ENCODE results near the gene CD86. TPM values are rescaled to one million over a fixed set of nuclear protein-coding genes. Genes with fewer than 3 reads are reported as not detected.

The CD86 gene
- total and polyA plus RNA-seq, 9 of the 15 experiments (the other 6 are each of a cell fraction or from before 2014, with no cell fraction given) = 0.16 TPM; not detected in 8

DNA sequence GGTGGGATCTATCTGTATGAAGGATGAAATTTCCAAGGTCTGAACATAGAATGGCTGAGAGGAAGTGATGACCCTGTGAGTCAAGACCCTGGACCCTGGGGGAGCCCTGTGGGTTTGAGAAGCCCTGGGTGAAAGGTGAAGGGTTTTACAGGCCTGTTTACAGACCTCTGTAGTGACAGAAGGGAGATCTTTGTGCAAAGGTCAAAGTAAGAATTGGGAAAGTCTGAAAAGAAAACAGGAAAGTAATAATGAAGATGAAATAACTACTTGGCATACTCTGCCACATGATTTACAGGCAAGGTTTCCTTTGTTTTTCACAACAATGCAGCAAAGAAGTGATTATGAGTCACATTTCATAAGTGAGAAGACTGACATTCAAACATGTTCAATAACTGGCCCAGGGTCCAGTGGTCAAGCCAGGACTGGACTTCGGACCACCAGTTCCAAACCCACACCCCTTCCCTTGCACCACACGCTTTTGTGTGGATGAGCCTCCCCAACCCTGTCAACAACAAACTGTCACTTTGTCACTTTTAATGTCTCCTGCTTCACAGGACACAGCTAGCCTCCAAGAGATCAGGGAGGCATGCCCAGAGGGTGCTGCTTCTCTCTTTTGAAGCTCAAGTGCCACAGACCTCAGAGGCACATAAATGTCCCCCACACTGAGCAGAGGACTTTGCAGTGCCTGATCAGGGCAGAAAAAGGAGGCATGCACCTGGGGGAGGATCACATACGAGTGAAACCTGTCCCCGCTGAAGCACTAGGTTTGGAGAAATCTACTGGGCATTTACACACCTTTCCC lies 21.5 kb downstream of the CD86 start:
- H3K9ac ChIP-seq (ENCODE audit: insufficient read depth in 1 of 2, low read depth in 2 of 2, low read length in 2 of 2) = no peak overlapping the region
- no peak overlapping the region for H3K4me3 ChIP-seq
- no peak for FAIRE-seq
- H3K9me3 ChIP-seq (replicated peaks; ENCODE audit: control insufficient read depth, insufficient read depth, low read depth, low read length) = no peaks in the 10 kb centered on the region
- H4K20me1 ChIP-seq (replicated peaks; ENCODE audit: control insufficient read depth, insufficient read depth, low read length) = no peaks in the 10 kb centered on the region
- ATAC-seq = no peak
- H3K27me3 ChIP-seq (ENCODE audit: control insufficient read depth in 2 of 2, insufficient read depth in 2 of 2, low read length in 2 of 2) = peaks cover 0 to 6% of the 10 kb centered on the region in 2 experiments; a peak in 1 of 5 replicates
- ChIA-PET POLR2A (interaction anchor here (0.5 kb wide), 1 partner anchor 1913 kb away, joined by 3 read pairs; no protein-coding TSS in a partner anchor), CTCF (ENCODE audit: low intra/inter-chr PET ratio) (no interaction called here)
- no peak overlapping the region for H2AFZ ChIP-seq (ENCODE audit: low read depth, low read length)
- H3K4me1 ChIP-seq (replicated peaks in 1 of 2; ENCODE audit: control insufficient read depth in 2 of 2, insufficient read depth in 2 of 2, low read length in 2 of 2) = no peaks in the 10 kb centered on the region
- H3K27ac ChIP-seq (ENCODE audit: extremely low read depth, low read depth, low read length) = no peak overlapping the region
- H3K79me2 ChIP-seq (ENCODE audit: control insufficient read depth, insufficient read depth, low read length) = no peaks in the 10 kb centered on the region
- no peak overlapping the region for H3K4me2 ChIP-seq (ENCODE audit: insufficient read depth, low read length)
- H3K36me3 ChIP-seq (ENCODE audit: control insufficient read depth, insufficient read depth, low read length) = no peaks in the 10 kb centered on the region
- BruUV-seq (replicated peaks) = no TSS peak
- intact Hi-C loops (cut with micrococcal nuclease) = no loop called here
- H3K9me1 ChIP-seq (ENCODE audit: control insufficient read depth, insufficient read depth, low read length) = no peaks in the 10 kb centered on the region
- 0% methylated on average over 4 of the region's 4 CpGs for WGBS (ENCODE audit: insufficient coverage, low coverage, missing lambda C conversion rate)
- no peak for DNase-seq (ENCODE audit: extremely low read depth in 1 of 4, low spot score in 3 of 4)
- in situ Hi-C loops (cut with MboI) = loop anchor here (10.0 kb wide), 1 partner anchor 868 kb away; no protein-coding TSS in a partner anchor
- TF ChIP-seq CEBPG (CRISPR knock-in tag; IDR thresholded peaks at IDR 0.05) (no peak), CEBPG (tag; conservative IDR thresholded peaks at IDR 0.05 in 1 of 2, IDR thresholded peaks at IDR 0.05 in 1 of 2) (no peak), CHCHD3 (CRISPR knock-in tag; IDR thresholded peaks at IDR 0.05) (no peak), MAFG (tag; conservative IDR thresholded peaks at IDR 0.05) (no peak), BRD9 (IDR thresholded peaks at IDR 0.05; ENCODE audit: low read depth, partially characterized antibody) (no peak), EP400 (IDR thresholded peaks at IDR 0.05) (no peak), SNRNP70 (optimal IDR thresholded peaks at IDR 0.05; ENCODE audit: low read depth, low read length) (no peak), MBD2 (IDR thresholded peaks at IDR 0.05; ENCODE audit: borderline replicate concordance, low read depth) (no peak), PHB (CRISPR knock-in tag; IDR thresholded peaks at IDR 0.05) (no peak), DLX4 (CRISPR knock-in tag; IDR thresholded peaks at IDR 0.05) (no peak), ZKSCAN1 (IDR thresholded peaks at IDR 0.05; ENCODE audit: low read depth, low read length) (no peak), SMARCA4 (IDR thresholded peaks at IDR 0.05) (no peak), RBFOX2 (IDR thresholded peaks at IDR 0.05; ENCODE audit: low read depth, low read length) (no peak)
- TF ChIP-seq, protein P1, sequence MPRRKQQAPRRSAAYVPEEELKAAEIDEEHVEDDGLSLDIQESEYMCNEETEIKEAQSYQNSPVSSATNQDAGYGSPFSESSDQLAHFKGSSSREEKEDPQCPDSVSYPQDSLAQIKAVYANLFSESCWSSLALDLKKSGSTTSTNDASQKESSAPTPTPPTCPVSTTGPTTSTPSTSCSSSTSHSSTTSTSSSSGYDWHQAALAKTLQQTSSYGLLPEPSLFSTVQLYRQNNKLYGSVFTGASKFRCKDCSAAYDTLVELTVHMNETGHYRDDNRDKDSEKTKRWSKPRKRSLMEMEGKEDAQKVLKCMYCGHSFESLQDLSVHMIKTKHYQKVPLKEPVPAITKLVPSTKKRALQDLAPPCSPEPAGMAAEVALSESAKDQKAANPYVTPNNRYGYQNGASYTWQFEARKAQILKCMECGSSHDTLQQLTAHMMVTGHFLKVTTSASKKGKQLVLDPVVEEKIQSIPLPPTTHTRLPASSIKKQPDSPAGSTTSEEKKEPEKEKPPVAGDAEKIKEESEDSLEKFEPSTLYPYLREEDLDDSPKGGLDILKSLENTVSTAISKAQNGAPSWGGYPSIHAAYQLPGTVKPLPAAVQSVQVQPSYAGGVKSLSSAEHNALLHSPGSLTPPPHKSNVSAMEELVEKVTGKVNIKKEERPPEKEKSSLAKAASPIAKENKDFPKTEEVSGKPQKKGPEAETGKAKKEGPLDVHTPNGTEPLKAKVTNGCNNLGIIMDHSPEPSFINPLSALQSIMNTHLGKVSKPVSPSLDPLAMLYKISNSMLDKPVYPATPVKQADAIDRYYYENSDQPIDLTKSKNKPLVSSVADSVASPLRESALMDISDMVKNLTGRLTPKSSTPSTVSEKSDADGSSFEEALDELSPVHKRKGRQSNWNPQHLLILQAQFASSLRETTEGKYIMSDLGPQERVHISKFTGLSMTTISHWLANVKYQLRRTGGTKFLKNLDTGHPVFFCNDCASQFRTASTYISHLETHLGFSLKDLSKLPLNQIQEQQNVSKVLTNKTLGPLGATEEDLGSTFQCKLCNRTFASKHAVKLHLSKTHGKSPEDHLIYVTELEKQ (CRISPR knock-in tag; IDR thresholded peaks at IDR 0.05) = no peak
